Stimulated activated CD8-positive, alpha-beta memory T cell treated with anti-CD3 and anti-CD28 coated beads, Interleukin-7, amount 100 ng/mL, for 24 hours (primary cell): ENCODE data around the gene CARD16.
"Not testable (repeated sequence)": the region's sequence is repeated elsewhere in the genome, so short reads cannot be mapped to it uniquely, and the experiment has no call there.

ENCODE experiments used
- DNase-seq: peaks from one replicate; pipeline ENCODE4 v3.0.0-alpha.2; 2020; ENCODE audit warnings: low read depth

Gene CARD16

GRCh38 chr11:105049481-105049880 is 4.3 kb upstream of the CARD16 start:
- DNase-seq, result no peak

DNA sequence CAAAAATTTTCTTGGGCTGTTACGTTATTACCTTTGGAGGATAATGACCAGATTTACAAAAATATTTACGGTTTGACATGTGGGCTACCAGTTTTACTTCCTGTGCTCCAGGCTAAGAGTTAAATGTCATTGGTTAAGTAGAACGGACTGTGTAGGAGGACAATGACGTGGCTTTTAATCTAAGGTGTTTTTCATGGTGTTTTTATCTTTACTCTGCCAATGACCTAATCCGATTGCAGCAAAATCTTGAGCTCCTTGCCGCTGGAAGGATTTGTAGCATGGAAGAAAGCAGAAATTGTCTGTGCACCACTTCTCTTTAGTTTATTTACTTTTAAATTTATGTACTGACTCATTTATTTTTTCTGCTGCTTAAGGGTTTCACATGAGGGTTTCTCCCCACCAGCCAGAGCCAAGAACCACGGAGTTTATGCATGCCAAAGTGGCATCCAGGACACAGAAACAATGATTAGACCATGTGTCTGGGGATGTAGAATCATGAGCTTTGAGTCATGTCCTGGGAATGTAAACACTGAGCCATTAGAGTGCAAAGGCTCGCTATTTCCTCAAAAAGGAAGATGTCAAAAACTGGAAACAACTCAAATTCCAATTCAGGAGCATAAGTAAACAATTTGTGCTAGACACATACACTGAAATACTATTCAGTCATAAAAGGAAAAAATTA is 1.9 kb upstream of the CARD16 start:
- DNase-seq, result no peak

- no peak for DNase-seq
Observed at GRCh38 chr11:105045676-105046296, 651 bp upstream of the CARD16 start.

- DNase-seq, result no peak
Observed at GRCh38 chr11:105042178-105042577, 3.0 kb downstream of the CARD16 start.

DNA sequence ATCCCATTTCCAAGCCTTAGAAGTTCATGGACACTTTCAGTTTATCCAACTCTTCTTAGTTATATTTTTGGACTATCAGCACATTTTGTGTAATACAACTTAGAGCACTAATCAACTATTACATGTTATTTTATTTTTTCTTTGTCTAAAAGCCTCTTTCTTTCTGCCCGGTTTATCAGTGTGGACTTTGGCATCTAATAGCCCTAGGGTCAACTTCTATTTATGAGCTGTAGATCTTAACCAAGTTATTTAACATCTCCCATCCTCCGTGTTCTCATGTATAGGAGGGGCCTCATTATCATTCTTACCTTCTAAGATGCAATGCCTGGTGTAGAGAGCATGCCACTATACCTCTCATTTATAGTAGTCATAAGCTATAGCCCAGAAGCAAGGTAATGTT is 4.4 kb downstream of the CARD16 start:
- no peak for DNase-seq

DNA sequence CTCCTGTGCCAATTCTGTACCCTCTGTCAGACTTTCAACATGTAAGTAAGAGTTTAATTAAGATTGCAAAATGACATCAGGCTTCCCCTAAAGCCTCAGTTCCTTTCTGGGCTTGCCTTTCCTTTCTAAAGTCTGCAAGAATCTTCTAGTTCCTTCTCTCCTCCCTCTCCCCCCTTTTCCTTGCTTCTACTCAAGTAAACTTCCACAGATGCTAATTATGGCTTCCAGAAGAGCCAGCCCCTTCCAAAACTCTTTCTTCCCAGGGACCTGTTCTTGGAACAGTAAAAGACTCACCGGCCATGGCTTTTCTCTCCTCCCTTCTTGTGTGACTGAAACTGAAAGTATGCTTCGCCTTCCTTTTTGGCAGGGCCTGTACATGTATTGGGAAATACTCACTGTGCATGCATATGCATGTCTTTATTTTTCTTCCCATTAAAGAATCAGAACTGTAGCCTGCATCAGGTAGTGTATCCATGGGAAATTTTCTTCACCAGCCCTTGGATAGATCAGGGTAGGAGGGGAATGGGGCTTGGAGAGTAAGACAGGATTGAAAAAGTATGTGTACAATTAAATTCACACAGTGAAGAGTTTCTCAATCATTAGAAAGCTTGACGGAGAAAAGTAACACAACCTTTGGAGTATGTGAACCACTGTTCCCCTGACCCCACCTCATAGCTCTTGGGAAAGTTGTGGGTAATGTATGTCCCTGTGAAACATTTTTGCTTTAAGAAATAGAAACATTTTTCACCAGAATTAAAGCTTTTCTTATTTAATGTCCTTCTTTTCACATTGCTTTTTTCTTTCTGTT is 10.1 kb downstream of the CARD16 start, which contains the start of gene CASP1:
CASP1 (minus strand) TSS at position 332 of the 808 bp plus-strand sequence; CDS start at position 301, 31 bp downstream.
- no peak for DNase-seq

- DNase-seq, result not testable (repeated sequence)
Observed at GRCh38 chr11:105034388-105034787, 10.7 kb downstream of the CARD16 start.

DNA sequence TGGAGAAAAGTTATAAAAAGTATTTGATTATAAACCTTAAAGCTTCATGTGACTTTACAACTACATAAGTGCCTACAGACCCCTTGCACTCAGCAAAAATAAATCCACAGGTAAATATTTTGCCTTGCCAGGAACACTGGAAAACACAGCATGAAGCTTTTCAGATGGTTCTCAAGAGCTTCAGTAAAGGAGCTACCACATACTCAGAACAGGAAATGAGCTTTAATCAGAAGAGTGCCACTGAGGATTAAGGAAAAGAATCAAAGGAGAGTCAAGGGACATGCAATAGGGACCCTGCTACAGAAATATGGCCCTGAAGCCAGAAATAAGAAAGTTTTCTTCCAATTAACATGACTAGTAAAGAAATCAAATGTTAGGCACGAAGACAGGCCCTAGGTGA is 11.4 kb downstream of the CARD16 start:
- DNase-seq, result no peak

DNA sequence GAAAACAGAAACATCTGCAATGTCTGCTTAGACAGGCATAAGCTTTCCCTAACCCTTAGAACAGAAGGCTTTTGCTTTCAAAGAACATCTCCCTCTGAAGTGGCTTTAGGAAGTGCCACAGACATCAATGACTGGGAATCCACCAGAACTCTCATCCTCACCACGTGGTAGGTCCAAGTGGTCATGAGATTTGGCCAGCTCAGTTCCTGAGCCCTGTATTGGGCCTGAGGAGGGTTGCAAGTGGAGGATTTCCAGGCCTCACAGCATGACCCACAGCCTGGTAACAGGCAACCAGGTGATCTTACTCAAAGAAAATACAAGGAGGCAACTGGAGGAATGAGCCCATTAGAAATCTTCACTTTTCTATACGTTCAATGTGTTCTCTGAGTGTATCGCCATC is 11.8 kb downstream of the CARD16 start:
- no peak for DNase-seq

GRCh38 chr11:105032495-105032894 is 12.6 kb downstream of the CARD16 start:
- DNase-seq, result no peak

DNA sequence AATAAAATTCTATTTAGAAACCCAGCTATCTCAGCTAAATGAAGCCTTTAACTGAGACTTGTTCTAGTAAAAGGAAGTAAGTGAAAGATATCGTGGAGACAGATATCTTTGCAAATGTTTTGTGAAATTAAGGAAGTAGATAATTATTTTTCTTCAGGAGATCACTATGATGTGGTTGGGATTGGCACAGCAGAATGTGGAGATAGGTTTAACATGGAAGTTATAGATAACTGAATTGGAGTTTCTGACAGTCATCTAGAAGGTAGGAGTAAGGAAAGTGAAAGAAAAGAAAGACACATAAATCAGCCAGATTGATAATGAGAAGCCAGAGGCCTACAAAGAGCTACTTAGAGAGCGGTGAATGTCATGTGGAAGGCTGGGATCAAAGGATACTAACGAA is 17.5 kb downstream of the CARD16 start:
- no peak for DNase-seq

DNA sequence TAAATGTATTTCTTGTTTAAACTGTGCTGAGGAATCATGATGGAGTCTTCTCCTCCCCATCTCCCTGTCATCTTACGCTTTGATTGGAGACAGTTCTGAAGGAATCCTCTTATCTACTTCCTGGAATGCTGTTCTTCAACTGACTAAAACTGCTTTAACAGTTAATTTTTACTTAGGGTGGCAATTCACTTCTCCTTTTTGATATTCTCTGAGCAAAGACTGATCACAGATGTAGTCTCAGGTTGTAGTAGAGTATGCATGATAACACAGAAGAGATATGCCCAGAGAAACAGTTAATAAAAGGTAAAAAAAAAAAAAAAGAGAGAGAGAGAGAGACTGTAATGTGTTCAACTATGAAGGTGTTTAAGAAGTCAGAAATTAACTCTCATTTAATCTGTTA is 20.7 kb downstream of the CARD16 start:
- no peak for DNase-seq

DNA sequence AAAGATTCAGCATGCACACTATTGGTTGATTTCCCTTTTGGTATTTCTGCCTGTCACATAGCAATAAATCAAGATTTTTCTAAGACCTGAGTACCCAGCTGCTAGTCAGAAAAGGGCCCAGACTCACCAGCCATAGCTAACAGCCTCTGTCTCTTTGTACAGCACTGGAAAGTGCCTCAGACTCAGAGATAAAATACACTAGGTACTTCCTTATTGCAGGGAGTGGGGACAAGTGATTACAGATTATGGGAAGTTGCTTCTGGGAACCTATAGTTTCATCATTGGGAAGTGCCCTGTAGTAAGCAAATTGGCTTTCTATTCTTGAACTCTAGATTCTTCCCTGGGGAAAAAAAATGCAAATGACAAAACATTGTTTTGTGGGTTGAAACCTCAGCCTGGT is 22.1 kb downstream of the CARD16 start, which contains the start of gene CASP5:
CASP5 (minus strand) TSS at position 166 of the 400 bp plus-strand sequence; CDS start at position 134, 32 bp downstream.
- DNase-seq, result no peak

DNA sequence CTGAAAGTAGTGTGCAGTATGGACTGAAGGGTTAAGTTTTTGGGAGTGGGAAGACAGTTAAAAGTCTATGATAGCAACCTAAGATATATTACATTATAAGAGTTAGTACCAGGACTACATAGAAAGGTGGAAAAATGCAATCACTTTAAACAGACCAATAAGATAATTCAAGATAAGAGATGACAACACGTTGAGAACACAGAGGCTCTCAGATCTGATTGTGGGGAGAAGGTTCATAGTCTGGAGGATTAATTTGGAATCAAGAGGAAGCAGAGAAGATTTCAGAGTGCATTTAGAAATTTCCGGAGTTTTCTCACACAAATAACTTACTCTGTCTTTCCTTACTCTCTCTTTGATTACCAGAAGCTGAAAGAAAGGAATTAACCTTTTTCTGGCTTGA is 22.6 kb downstream of the CARD16 start:
- DNase-seq, result no peak

DNA sequence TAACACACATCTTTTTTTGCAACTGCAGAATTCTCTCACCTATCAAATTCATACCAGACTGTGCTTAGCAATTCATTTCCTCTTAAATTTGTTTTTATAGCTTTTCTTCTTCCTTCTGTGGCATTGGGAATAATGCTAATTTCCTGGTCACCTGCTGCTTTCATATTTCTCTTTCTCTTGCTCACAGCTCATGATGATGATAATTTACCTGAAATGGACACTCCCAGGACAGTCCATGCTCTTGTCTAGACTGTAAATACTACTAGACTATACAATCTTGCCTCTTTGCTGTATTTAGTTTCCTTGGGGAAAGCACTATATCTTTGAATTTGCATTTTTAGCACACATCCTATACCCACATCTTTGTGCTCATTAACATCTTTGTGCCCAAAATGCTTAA is 37.7 kb downstream of the CARD16 start:
- DNase-seq, result no peak

GRCh38 chr11:105005451-105005845 is 39.7 kb downstream of the CARD16 start:
- DNase-seq, result no peak

- no peak for DNase-seq
Observed at GRCh38 chr11:105004021-105004420, 41.1 kb downstream of the CARD16 start.

DNA sequence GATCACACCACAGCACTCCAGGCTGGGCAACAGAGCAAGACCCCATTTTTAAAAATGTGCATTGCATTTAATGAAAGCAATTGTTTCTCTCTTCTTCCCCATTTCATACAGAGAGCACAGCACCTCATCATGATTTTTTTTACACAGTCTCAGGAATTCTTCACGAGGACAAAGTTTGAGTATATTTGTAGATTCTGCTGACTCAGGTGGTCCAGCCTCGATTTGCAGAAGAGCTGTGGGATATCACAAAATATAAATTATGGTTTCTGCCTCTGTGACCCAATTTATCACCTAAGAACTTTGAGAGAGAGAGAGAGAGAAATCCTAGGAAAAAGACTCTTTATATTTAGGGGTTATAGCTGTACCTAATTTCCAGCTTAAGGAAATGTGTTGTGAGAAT is 42.0 kb downstream of the CARD16 start:
- no peak for DNase-seq

DNA sequence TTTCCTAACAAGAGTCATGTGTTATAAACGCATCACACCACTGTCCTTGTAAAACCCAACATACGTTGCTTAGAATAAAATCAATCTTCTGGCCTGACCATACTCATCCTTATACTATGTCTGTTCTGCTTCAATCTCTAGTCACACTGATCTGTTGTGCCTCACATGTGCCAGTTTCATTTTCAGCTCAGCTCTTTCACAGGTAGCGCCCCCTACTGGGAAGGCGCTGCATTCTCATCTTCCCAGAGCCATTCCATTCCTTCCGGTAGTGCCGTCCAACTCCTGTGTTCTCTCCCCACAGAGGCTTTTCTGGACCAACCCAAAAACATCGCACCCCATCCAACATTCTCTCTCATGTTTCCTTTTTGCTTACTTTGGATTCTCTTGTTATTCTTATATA is 44.3 kb downstream of the CARD16 start:
- peak; percentile 17 for DNase-seq

GRCh38 chr11:105000167-105000566 is 45.0 kb downstream of the CARD16 start:
- no peak for DNase-seq

GRCh38 chr11:104999721-105000120 is 45.4 kb downstream of the CARD16 start:
- DNase-seq, result no peak

DNA sequence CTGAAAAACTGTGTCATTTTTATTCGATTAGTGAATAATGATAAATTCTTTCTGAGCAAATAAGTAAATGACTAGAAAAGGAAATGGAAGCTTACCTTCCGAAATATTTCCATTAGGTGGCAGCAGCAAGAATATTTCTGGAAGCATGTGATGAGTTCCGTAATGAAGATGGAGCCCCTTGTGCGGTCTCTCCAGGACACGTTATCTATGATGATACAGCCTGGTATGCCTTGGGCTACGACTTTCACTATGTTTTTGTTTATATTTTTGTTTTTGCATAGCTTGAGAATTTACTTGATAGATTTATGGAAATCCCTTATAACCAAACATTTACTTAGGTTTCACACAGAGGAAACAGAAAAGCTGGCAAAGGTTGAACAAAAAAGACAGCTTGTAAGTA is 47.8 kb downstream of the CARD16 start:
- DNase-seq, result no peak

- no peak for DNase-seq
Observed at GRCh38 chr11:104995001-104995408, 50.1 kb downstream of the CARD16 start.
